Kidney capillary endothelial cell (primary cell): Measurements from ENCODE around the gene UMODL1.
A peak's percentile ranks its signal among the peaks of the same experiment; 100 is the strongest.

Source experiments
- DNase-seq: peaks from one replicate; pipeline ENCODE4 v3.0.0-alpha.2; 2018; ENCODE audit warnings: low spot score

UMODL1 gene, protein sequence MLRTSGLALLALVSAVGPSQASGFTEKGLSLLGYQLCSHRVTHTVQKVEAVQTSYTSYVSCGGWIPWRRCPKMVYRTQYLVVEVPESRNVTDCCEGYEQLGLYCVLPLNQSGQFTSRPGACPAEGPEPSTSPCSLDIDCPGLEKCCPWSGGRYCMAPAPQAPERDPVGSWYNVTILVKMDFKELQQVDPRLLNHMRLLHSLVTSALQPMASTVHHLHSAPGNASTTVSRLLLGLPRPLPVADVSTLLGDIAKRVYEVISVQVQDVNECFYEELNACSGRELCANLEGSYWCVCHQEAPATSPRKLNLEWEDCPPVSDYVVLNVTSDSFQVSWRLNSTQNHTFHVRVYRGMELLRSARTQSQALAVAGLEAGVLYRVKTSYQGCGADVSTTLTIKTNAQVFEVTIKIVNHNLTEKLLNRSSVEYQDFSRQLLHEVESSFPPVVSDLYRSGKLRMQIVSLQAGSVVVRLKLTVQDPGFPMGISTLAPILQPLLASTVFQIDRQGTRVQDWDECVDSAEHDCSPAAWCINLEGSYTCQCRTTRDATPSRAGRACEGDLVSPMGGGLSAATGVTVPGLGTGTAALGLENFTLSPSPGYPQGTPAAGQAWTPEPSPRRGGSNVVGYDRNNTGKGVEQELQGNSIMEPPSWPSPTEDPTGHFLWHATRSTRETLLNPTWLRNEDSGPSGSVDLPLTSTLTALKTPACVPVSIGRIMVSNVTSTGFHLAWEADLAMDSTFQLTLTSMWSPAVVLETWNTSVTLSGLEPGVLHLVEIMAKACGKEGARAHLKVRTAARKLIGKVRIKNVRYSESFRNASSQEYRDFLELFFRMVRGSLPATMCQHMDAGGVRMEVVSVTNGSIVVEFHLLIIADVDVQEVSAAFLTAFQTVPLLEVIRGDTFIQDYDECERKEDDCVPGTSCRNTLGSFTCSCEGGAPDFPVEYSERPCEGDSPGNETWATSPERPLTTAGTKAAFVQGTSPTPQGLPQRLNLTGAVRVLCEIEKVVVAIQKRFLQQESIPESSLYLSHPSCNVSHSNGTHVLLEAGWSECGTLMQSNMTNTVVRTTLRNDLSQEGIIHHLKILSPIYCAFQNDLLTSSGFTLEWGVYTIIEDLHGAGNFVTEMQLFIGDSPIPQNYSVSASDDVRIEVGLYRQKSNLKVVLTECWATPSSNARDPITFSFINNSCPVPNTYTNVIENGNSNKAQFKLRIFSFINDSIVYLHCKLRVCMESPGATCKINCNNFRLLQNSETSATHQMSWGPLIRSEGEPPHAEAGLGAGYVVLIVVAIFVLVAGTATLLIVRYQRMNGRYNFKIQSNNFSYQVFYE

DNA sequence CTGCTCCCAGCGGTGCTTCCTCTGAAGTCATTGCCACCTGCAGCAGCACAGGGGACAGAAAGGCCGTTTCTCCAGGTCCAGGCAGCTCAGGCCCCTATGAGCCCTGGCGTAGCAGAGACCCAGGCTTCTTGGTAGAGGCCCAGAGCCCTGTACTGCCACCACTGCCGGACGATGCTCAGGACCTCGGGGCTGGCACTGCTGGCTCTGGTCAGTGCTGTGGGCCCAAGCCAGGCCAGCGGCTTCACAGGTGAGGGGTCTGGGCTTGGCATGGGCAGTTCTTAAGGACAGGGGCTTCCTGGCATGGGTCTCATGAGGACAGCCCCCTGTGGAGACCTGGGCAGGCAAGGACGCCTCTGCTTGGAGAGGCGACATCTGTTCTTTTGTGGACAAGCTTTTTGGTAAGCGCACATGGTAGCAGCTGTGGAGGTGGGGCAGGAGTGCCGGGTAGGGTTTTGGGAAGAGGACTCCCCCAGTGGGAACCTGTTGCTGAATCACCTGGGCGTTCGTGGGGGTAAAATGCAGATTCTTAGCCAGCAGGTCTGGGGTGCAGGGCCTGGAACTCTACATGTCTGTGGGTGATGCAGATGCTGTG, at the start of gene UMODL1:
Gene UMODL1 (plus strand): TSS at position 172 of the 592 bp plus-strand sequence. CDS start 0 bp downstream, at position 172.
- DNase-seq: no peak

DNA sequence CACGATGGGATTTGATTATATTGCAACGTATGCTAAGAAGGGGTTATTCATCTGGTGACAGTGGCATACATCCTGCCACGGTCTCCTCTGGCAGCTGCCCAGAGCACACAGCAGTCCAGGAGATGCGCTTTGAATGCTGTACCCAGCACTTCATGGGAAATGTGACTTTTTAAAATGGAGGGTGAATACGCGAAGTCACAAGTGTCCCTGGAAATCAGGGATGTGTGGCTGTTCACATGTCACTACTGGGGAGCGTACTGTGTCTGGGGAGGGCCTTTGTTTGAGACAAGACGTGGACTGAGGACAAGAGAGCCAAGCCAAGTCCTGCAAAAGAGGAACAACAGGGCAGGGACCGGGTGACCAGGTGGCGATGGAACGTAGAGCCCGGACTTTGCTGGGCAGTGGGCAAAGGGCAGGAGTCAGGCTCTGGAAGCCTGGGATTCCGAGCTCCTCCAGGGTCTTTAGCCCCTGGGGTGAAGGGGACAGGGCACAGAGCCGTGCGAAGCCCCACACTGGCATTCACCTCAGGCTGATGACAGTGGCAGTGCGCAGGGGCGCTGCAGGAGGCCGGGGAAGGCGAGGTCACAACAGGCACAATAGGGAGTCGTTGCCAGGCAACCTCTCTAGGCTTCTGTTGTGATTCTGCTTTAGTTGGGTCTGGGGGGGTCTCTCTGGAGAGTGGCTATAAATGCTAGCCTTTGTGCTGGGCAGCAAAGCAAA, 49.6 kb upstream of the UMODL1 start:
- no peak for DNase-seq

DNA sequence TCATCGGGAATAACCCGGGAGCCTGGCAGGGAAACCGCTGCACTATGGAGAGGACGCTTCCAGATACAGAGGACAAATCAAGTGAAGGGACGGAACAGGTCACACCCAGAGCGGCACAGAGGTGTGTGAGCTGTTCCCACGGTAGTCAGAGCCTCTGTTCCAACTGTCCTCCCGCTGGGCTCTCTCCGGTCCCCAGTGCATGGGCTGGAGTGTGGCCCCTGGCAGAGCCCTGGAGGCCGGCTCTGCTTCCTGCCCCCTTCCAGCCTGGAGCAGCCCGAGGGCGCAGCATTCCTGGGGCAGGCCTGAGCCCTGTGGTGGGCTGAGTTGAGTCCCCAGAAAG, 49.1 kb upstream of the UMODL1 start:
- DNase-seq: no peak

DNA sequence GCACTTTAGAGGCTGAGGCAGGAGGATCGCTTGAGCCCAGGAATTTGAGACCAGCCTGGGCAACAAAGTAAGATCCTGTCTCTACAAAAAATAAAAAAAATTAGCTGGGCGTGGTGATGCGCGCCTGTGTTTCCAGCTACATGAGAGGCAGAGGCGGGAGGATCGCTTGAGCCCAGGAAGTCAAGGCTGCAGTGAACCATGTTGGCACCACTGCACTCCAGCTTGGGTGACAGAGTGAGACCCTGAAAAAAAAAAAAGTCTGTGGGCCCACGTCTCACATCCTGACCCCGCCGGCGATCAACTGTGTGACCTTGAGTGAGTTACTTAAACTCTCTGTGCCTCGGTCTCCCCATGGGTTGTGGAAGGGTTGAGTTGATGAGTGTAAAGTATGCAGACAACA, 48.2 kb upstream of the UMODL1 start:
- DNase-seq: no peak

DNA sequence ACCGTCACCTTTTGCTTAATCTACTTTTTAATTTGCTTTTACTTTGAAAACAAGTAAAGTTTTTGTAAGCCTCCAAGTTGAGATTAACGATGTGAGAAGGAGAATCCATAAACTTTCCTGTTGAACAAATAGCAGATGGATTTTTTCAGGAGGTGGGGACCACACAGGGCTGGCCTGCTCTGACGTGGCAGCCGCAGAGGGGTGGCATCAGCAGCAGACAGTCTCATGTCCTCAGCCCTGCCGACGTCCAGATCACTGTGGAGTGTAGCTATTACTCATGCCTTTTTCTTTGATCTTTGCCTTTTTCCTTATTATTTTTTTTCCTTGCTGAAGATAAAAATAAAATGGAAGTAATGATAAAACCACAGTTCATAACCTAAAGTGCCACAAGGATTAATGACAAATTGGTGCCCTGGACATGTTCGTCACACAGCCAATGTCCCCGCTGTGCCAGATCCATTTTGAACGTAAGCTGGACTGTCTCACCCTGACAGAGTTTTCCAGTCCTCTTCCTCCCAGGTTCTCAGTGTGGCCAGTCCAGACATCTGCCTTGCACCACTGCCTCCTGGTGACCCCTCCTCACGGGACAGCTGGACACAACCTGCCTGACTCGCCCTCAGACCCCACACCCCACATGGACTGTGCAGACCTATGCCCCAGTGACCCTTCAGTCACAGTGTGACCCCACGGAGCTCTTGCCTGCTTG, 45.6 kb upstream of the UMODL1 start:
- peak; percentile 52 for DNase-seq

DNA sequence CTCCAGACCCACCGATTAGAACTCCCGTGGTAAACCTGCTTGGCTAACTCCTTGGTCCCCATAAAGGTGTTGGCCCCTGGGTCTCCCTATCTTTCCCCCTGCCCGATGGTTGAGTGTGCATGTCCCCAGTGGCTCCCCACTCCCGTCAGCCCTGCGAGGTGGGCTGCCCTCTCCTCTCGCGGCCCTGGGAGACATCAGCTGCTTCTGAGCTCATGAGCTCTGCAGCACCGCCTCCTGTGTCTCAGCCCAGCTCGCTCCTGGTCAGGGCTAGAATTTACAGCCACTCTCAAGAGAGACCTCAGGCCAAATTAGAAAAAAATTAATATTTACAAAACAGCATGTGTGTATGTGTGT, 45.1 kb upstream of the UMODL1 start:
- DNase-seq: no peak

DNA sequence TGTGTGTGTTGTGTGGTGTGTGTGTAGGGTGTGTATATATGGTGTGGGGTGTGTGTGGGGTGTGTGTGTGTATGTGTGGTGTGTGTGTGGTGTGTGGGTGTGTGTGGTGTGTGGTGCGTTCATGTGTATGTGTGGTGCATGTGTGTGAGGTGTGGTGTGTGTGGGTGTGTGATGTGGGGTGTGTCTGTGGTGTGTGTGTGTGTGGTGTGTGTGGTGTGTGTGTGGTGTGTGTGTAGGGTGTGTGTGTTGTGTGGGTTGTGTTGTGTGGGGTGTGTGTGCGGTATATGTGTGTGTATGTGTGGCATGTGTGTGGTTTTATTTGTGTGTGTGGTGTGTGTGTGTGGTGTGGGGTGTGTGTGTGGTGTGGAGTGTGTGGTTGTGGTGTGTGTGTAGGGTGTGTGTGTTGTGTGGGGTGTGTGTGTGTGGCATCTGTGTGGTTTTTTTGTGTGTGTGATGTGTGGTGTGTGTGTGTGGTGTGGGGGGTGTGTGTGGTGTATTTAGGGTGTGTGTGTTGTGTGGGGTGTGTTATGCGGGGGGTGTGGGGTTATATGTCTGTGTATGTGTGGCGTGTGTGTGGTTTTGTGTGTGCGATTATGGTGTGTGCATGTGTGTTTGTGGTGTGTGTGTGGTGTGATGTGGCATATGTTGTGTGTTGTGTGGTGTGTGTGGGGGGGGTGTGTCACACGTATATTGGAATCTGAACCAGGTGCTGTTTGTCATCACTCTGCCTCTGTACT, 43.9 kb upstream of the UMODL1 start:
- no peak for DNase-seq

DNA sequence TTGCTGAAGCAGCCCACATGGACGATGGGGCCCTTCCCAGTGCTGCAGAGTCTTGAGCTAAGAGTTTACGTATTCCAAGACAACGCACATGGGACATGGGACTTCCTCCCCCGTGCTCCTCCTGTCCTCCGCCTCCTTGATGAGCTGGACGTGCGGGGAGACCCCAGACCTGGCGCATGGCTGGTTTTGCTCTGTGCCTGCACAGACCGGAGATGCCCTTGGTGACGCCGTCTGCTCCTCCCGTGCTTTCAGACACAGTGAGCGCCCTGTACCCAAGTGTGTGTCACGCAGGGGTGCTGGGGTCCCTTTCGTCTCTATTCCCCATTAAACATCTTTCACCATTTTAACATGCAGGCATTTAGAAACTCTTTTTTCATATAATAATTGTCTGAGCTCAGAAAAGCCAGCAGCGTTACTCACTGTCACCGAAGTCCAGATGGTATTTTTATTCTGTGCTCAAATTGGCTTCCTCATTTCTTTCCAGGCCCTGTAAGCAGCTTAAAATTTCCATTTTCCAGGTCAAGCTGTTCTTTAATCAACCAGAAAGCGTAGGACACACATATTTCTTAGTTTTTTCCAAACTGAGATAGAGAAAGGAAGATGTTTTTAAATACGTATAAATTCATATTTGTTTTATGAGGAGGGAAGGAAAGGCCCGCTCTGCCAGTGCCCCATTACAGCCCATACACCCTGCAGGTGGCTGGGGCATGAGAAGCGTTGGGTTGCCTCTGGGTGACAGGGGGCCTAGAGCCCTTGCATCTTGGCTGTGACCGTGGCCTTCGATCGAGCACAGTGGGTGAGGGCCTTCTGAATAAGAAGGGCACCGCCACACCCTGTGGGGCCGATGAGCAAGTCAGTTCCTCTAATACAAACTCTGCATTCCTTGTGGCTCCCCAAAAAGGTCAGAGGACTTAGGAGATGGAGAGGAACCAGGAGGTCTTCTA, 43.0 kb upstream of the UMODL1 start:
- DNase-seq: no peak

DNA sequence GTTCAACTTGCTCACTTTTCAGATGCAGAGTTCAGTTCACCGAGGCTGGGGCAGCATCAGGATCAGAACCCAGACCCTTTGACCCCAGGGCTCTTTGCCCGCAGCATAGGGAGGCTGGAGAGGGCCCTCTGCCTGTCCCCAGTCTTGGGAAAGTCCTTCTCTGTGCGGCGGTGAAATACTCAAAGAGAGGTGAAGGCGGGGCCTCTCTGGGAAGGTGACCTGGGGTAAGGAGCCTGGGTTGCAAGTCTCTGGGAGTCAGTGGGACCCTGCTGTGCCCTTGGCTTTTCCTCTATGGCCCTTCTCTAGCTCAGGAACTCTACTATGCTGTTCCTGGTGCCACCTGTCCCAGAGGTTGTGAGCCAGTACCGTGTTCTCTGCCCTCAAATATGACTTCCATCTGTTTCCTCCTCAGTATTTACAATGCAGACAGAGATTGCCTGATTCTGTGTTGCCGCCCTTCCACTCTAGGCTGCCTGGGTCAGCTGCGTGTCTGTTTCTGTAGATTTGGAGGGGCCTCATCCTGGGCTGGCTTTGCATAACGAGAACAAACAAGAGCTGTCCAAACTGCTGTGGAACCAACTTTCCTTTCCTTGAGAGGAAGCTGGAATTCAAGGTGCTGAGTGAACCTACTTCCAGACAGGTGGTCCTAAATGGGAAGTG, 42.2 kb upstream of the UMODL1 start:
- no peak for DNase-seq

DNA sequence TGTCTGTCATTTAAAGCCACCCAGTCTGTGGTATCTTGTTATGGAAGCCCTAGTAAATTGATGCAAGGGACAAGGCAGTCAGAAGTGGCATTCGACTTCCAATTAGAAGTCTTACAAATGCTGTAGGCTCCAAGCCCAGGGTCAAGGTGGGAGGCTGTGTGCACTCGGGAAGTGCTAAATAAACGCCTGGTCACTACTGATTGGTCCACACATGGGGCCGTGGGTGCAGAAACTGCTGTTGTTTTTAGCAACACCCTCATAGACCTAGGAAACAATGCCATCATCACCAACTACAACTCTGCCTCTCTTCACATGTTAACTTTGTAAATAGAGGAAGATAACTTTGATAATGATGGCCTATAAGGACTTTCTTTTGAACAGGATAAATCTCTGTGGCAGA, 40.8 kb upstream of the UMODL1 start:
- no peak for DNase-seq

DNA sequence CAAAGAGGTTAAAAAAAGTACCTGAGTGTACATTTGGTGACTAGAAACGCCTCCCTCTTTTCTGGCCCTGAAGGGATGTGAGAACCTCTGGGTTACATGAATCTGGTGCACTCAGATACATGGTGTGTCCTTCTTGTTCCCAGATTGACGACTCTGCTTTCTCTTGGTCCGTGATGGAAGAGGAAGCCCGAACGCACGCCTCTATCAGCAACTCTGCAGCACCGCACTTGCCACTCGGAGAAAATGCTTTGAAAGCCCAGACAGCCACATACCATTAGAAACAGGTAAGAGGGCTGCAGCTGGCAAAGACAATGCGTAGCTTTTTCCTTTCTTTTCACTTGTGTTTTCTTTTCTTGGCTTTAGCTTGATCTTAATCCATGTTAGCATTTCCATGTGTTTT, 39.9 kb upstream of the UMODL1 start:
- DNase-seq: no peak

DNA sequence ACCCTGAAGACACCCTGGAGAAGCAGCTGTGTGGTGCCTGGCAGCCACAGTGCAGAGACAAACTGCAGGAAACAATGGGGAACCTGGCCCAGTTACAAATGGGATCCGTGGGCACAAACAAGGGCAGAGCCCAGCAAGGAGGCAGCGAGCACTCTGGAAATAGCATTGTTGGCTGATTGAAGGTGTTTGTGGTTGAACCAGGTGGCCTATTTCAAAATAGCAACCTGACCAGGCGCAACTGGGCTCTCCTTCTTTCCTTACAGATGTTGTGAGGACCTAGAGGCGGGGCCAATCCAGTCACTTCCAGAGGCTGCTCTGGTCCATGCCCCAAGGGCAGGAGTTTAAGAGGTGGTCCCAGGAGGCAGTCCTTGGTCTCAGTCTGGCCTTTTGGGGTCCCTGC, 39.3 kb upstream of the UMODL1 start:
- DNase-seq: no peak

DNA sequence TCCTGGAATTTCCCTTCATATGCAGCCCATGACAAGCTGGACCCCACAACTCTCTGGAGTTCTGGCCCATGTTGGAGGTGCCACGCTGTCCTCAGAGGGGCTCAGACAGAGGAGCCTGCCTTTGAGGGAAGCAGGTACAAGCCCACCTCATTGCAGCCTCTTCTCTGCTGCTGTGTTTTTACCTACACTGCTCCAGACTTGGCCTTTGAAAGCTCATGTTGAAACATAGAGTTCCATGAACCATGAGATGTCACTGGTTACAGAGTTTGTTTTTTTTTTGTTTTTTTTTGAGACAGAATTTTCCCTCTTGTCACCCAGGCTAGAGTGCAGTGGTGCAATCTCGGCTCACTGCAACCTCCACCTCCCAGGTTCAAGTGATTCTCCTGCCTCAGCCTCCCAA, 38.9 kb upstream of the UMODL1 start:
- DNase-seq: no peak

DNA sequence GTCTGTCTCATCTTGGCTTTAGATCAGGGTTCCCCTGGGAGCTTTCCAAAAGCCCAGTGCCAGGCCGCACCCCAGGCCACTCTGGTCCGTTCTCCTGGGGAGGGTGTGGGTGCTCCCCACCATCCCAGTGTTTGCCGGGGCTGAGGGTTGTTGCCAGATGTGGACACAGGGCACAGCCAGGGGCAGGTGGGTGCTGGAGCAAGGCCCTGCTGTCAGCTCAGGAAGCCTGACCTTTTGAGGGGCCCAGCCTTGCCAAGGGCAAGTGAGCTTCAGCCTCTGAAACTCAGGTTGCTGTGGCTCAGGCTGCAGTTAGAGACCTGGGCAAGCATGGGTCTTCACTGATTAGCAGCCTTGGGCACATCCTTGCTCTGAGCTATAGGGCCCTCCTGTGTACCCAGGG, 38.1 kb upstream of the UMODL1 start:
- DNase-seq: no peak

DNA sequence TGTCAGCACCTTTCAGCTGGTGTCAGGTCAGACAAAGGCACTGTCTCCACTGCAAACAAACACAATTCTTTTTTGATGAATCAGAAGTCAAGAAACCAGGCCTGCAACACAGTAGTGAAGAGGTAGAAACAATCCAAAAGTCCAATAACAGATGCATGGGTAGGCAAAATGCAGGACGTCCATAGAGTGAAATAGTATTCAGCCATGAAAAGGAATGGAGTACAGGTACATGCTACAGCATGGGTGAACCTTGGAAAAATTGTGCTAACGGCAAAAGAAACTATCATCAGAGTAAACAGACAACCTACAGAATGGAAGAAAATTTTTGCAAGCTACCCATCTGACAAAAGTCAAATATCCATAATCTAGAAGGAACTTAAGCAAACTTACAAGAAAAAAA, 34.8 kb upstream of the UMODL1 start:
- DNase-seq: no peak

DNA sequence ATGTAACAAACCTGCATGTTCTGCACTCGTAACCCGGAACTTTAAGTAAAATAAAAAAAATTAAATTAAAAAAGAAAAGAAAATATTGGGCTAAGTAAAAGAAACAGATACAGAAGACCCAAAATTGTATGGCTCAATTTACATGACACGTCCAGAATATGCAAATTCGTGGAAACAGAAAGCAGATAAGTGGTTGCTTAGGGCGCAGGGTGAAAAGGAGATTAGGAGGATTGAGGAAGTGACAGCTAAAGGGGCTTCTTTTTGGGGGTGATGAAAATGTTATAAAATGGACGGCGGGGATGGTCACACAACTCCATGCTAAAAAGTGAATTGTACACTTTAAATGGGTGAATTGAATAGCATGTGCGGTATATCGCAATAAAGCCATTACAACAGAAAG, 33.6 kb upstream of the UMODL1 start:
- DNase-seq: no peak

DNA sequence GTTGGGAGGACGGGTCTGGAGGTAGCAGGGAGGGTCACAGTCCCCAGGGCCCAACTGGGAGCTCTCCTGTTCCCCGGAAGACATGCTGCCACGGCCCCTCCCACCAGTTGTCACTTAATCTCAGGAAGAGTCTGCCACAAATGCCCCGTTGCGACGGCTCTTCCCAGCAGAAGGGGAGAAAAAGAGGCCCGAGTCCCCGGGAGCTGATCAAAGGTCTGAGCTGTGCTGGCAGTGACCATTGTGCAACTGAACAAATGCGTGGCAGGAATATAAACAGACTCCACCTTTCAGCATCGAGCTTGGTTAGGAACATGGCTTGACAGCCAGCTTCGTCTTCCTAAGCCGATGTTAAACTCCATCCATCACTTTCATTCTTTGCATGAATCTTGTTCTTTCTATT, 33.2 kb upstream of the UMODL1 start:
- no peak for DNase-seq

DNA sequence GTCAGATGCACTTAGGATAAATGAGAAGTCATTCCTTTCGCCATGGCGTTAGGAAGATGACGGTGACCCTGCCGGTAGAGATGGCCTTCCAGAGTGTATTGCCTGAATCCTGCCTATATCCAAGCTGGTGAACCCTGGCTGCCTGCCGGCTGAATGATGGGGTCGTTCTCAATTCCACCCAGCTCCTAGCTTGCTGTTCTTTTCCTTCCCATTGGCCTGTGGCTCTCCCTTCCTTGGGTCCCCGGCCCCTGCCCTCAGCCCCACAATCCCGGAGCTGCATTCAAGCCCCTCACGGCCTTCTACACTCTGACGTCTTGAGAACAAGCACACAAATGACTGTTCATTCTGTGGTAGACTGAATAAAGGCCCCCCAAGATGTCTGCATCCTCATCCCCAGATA, 32.7 kb upstream of the UMODL1 start:
- no peak for DNase-seq
